GM12892 (cell line): ENCODE results near the gene PLAC1.

Experiments used
- POLR2A ChIP-seq: IDR thresholded peaks from 2 replicates; pipeline ENCODE4 v1.6.1; 2011; ENCODE audit warnings: low read depth, low read length, control low read depth
- POLR2AphosphoS5 ChIP-seq: IDR thresholded peaks from 2 replicates; pipeline ENCODE4 v1.6.1; 2011; ENCODE audit warnings: low read depth, low read length, control low read depth

DNA sequence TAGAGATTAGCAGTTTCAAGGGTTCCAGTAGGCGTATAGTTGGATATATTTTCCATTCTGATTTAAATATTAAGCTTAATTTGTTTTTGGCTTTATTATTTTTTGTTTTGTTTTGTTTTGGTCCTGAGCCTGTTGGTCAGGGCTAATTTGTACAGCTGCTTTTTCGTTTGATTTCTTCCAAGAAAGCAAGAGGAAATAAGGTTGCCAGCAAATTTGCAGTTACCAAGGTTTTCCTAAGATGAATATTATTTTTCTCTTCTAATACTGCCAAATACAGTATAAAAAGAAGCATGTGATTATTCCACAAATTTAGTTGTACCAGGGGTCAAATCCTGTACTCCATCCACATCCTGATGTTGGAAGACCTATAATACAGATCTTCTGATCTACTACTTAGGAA lies 24.9 kb downstream of the PLAC1 start:
- no peak for TF ChIP-seq POLR2A
- TF ChIP-seq POLR2AphosphoS5, result no peak
